Transverse colon (tissue), 4 donors: ENCODE measurements around the gene PGBD4. TPM values are rescaled to one million over a fixed set of nuclear protein-coding genes. Genes with fewer than 3 reads are reported as not detected.

Source experiments
- DNase-seq: peaks from one replicate; pipeline ENCODE4 v3.0.0-alpha.2; 2019
- H3K27ac ChIP-seq, 4 donors: fragments of 200-600 bp; sonication (generic); 2 replicates each; pipeline ENCODE4 v1.5.1; 2016 to 2018; ENCODE audit warnings: inconsistent platforms in 4 of 4
- H3K27me3 ChIP-seq: fragments of 200-600 bp; sonication (generic); 2 replicates; pipeline ENCODE4 v1.5.1; 2017; ENCODE audit warnings: inconsistent platforms
- H3K36me3 ChIP-seq, 4 donors: fragments of 200-600 bp; sonication (generic); 2 replicates each; pipeline ENCODE4 v1.5.1; 2017 to 2019; ENCODE audit warnings: inconsistent platforms in 4 of 4
- H3K4me1 ChIP-seq, 4 donors: fragments of 200-600 bp; sonication (generic); 2 replicates each; pipeline ENCODE4 v1.5.1; 2017 to 2020; ENCODE audit warnings: inconsistent platforms in 4 of 4
- H3K4me3 ChIP-seq, 4 donors: fragments of 200-600 bp; sonication (generic); 1 replicate in 1 of 4; 2 replicates in 3 of 4; pipeline versions ENCODE4 v1.5.1 to v1.6.1; 2017 to 2019; ENCODE audit warnings: inconsistent platforms in 4 of 4
- H3K9me3 ChIP-seq, 2 donors: fragments of 200-600 bp; sonication (generic); 2 replicates each; pipeline ENCODE4 v1.5.1; 2017 to 2019; ENCODE audit warnings: inconsistent platforms in 2 of 2
- CTCF ChIP-seq, 5 experiments: fragments of 200-600 bp in 3 of 5; fragments of 450-650 bp in 2 of 5; sonication (generic) in 3 of 5; IDR thresholded peaks; 1 replicate in 2 of 5; 2 replicates in 3 of 5; pipeline ENCODE4 v1.5.1; 2016 to 2017; ENCODE audit warnings: antibody characterized with exemption in 5 of 5, inconsistent platforms in 3 of 5, mild to moderate bottlenecking in 2 of 5, moderate library complexity in 1 of 5
- EP300 ChIP-seq: sonication (generic); formaldehyde crosslinking; IDR thresholded peaks from one replicate; pipeline ENCODE4 v1.6.1; 2017; ENCODE audit warnings: antibody characterized with exemption, low read depth
- POLR2A ChIP-seq: fragments of 450-650 bp; IDR thresholded peaks from one replicate; pipeline ENCODE4 v1.6.1; 2016; ENCODE audit warnings: antibody characterized with exemption, mild to moderate bottlenecking, moderate library complexity
- POLR2AphosphoS5 ChIP-seq, 3 donors: sonication (generic); formaldehyde crosslinking; IDR thresholded peaks; one replicate each; pipeline ENCODE4 v1.6.1; 2016; ENCODE audit warnings: antibody characterized with exemption in 3 of 3
- WGBS, 2 donors: methylation state at CpG; one replicate each; pipeline ENCODE4 v1.1.5; 2018; ENCODE audit warnings: low coverage in 1 of 2; 5-methylcytosine and 5-hydroxymethylcytosine counted together
- in situ Hi-C, 4 donors: fragments of 200-750 bp; cut with MboI; loops; one replicate each; pipeline versions ENCODE4 v1.15.0 to v1.15.1; 2017; ENCODE audit warnings: low sequenced_read_pairs in 3 of 4, low pct_ligation_motif_present in 1 of 4, low pct_unique_long_range_greater_than_20kb in 1 of 4
- intact Hi-C: fragments of 100-400 bp; cut with DNase I; formaldehyde crosslinking; loops from one replicate; pipeline ENCODE4 v1.15.1; 2023; ENCODE audit warnings: low total_unique reads
- total RNA-seq, 4 donors: library from RNA; depleted of rRNA; stranded (reverse); fragments of >200 nt; gene quantifications; one replicate each; pipeline ENCODE4 v1.1.0, GENCODE V29; 2016

PGBD4 gene
- total RNA-seq, 4 donors from 2014 or later = 1.1 to 7.6 (median 1.9) TPM

GRCh38 chr15:34065261-34065660, 36.6 kb upstream of the PGBD4 start:
- DNase-seq = no peak
- WGBS, 2 donors = 95 to 100% methylated on average over 1 to 3 of the region's 3 CpGs
- TF ChIP-seq POLR2A = no peak
- in situ Hi-C loops (loop anchor here in 3 of 4 donors (10.0 to 25.0 kb wide), 3 partner anchors 147 to 522 kb away; partner anchors contain the start of genes KATNBL1 (in 3 of the 3) and GOLGA8B (in 1 of the 3)), intact Hi-C loops (no loop called here)
- Histone ChIP-seq H3K27ac (no peak overlapping the region), H3K36me3 (no peaks in the 10 kb centered on the region), H3K4me1 (peaks cover 0 to 6% (median 0%) of the 10 kb centered on the region in 4 donors), H3K27me3 (no peaks in the 10 kb centered on the region), H3K9me3 (no peaks in the 10 kb centered on the region), H3K4me3 (no peak overlapping the region)

- DNase-seq = no peak
- TF ChIP-seq POLR2A = no peak
- no peak for TF ChIP-seq CTCF (IDR thresholded peaks at IDR 0.05)
- TF ChIP-seq EP300 = no peak
- no peak for TF ChIP-seq POLR2AphosphoS5 (IDR thresholded peaks at IDR 0.05)
- Histone ChIP-seq H3K36me3 (no peaks in the 10 kb centered on the region), H3K27me3 (no peaks in the 10 kb centered on the region), H3K9me3 (no peaks in the 10 kb centered on the region), H3K4me3 (no peak overlapping the region), H3K4me1 (peaks cover 0 to 6% (median 0%) of the 10 kb centered on the region in 4 donors), H3K27ac (no peak overlapping the region)
- in situ Hi-C loops (loop anchor here in 3 of 4 donors (10.0 to 25.0 kb wide), 3 partner anchors 146 to 521 kb away; partner anchors contain the start of genes KATNBL1 (in 3 of the 3) and GOLGA8B (in 1 of the 3)), intact Hi-C loops (no loop called here)
- 82% methylated on average over 8 of the region's 8 CpGs; no CpG with 5 or more reads in 1 of the 2 donors for WGBS, 2 donors
Measured at GRCh38 chr15:34065941-34066340, 35.9 kb upstream of the PGBD4 start.

GRCh38 chr15:34070003-34070402, 31.9 kb upstream of the PGBD4 start:
- WGBS, 2 donors = 78 to 100% methylated on average over 1 to 6 of the region's 6 CpGs
- DNase-seq = no peak
- intact Hi-C loops = no loop called here
- TF ChIP-seq CTCF (IDR thresholded peaks at IDR 0.05) = no peak
- TF ChIP-seq POLR2AphosphoS5 (IDR thresholded peaks at IDR 0.05) = no peak
- TF ChIP-seq EP300 = no peak
- TF ChIP-seq POLR2A = no peak
- in situ Hi-C loops = loop anchor here in 2 of 4 donors (25.0 kb wide), 2 partner anchors 142 to 517 kb away; partner anchors contain the start of genes GOLGA8B (in 1 of the 2) and KATNBL1 (in 1 of the 2)
- Histone ChIP-seq H3K36me3 (no peaks in the 10 kb centered on the region), H3K27me3 (no peaks in the 10 kb centered on the region), H3K4me1 (no peaks in the 10 kb centered on the region), H3K27ac (no peak overlapping the region), H3K9me3 (no peaks in the 10 kb centered on the region), H3K4me3 (no peak overlapping the region)

- Histone ChIP-seq H3K27me3 (no peaks in the 10 kb centered on the region), H3K4me1 (peaks cover 0 to 11% (median 0%) of the 10 kb centered on the region in 4 donors), H3K27ac (no peak overlapping the region), H3K9me3 (no peaks in the 10 kb centered on the region), H3K4me3 (no peak overlapping the region), H3K36me3 (no peaks in the 10 kb centered on the region)
- in situ Hi-C loops = loop anchor here in 3 of 4 donors (25.0 kb wide), 3 partner anchors 261 to 511 kb away; partner anchors contain the start of genes LPCAT4 (in 2 of the 3), GOLGA8B (in 1 of the 3), NOP10 (in 1 of the 3) and NUTM1 (in 1 of the 3)
- WGBS, 2 donors = 94 to 100% methylated on average over 4 of the region's 4 CpGs
- TF ChIP-seq POLR2AphosphoS5 (IDR thresholded peaks at IDR 0.05) = no peak
- TF ChIP-seq CTCF (IDR thresholded peaks at IDR 0.05) = no peak
- TF ChIP-seq POLR2A = no peak
- no peak for TF ChIP-seq EP300
- intact Hi-C loops = no loop called here
- no peak for DNase-seq
Measured at GRCh38 chr15:34076785-34077184, 25.1 kb upstream of the PGBD4 start.
